HepG2 (cell line): ENCODE measurements around the gene PPP2R5D. TPM values are rescaled to one million over a fixed set of nuclear protein-coding genes. Genes with fewer than 3 reads are reported as not detected.

ENCODE experiments used
- ATF3 ChIP-seq: sonication (generic); formaldehyde crosslinking; IDR thresholded peaks from 2 replicates; pipeline ENCODE4 v1.4.0; 2020; ENCODE audit warnings: missing genetic modification reagents
- CBX5 ChIP-seq: sonication (generic); formaldehyde crosslinking; IDR thresholded peaks from 2 replicates; pipeline ENCODE4 v1.4.0; 2020; ENCODE audit warnings: missing genetic modification reagents, borderline replicate concordance
- DDIT3 ChIP-seq: sonication (generic); formaldehyde crosslinking; IDR thresholded peaks from 2 replicates; pipeline ENCODE4 v1.4.0; 2020; ENCODE audit warnings: mild to moderate bottlenecking, missing genetic modification reagents
- DRAP1 ChIP-seq: IDR thresholded peaks from 2 replicates; pipeline ENCODE4 v1.6.1; 2016; ENCODE audit warnings: missing genetic modification reagents, missing compliant biosample characterization
- GABPA ChIP-seq, 2 experiments: IDR thresholded peaks; 2 replicates each; pipeline ENCODE4 v1.6.1; 2011 to 2016; ENCODE audit warnings: low read depth in 2 of 2, low read length in 1 of 2, missing biosample characterization in 1 of 2, missing genetic modification characterization in 1 of 2
- GPBP1L1 ChIP-seq: sonication (generic); formaldehyde crosslinking; IDR thresholded peaks from 2 replicates; pipeline ENCODE4 v1.5.0; 2020; ENCODE audit warnings: mild to moderate bottlenecking, missing genetic modification reagents
- KAT8 ChIP-seq: IDR thresholded peaks from 2 replicates; pipeline ENCODE4 v1.6.1; 2016; ENCODE audit warnings: missing genetic modification reagents, missing compliant biosample characterization
- MED1 ChIP-seq: sonication (generic); formaldehyde crosslinking; IDR thresholded peaks from 2 replicates; pipeline ENCODE4 v1.4.0; 2020; ENCODE audit warnings: missing genetic modification reagents
- NCOA2 ChIP-seq: sonication (generic); formaldehyde crosslinking; IDR thresholded peaks from 2 replicates; pipeline ENCODE4 v1.8.0; 2022; ENCODE audit warnings: inconsistent platforms
- NFE2 ChIP-seq: sonication (generic); formaldehyde crosslinking; IDR thresholded peaks from 2 replicates; pipeline ENCODE4 v1.4.0; 2020; ENCODE audit warnings: missing genetic modification reagents
- RBFOX2 ChIP-seq: fragments of 200-400 bp; formaldehyde crosslinking; IDR thresholded peaks from 2 replicates; pipeline ENCODE4 v1.6.1; 2017; ENCODE audit warnings: low read depth, mild to moderate bottlenecking, low read length
- SAP130 ChIP-seq: IDR thresholded peaks from 2 replicates; pipeline ENCODE4 v1.6.1; 2016; ENCODE audit warnings: low read depth
- SSRP1 ChIP-seq: IDR thresholded peaks from 2 replicates; pipeline ENCODE4 v1.6.1; 2016; ENCODE audit warnings: control low read depth
- TBX2 ChIP-seq: sonication (generic); formaldehyde crosslinking; IDR thresholded peaks from 2 replicates; pipeline ENCODE4 v1.5.0; 2020; ENCODE audit warnings: missing genetic modification reagents, mild to moderate bottlenecking, borderline replicate concordance
- THAP7 ChIP-seq: sonication (generic); formaldehyde crosslinking; IDR thresholded peaks from 2 replicates; pipeline ENCODE4 v1.8.1; 2023; ENCODE audit warnings: mild to moderate bottlenecking, missing genetic modification reagents
- ZBTB2 ChIP-seq: sonication (generic); formaldehyde crosslinking; IDR thresholded peaks from 2 replicates; pipeline ENCODE4 v1.8.0; 2022; ENCODE audit warnings: low read depth, missing genetic modification reagents
- ZNF280D ChIP-seq: sonication (generic); formaldehyde crosslinking; IDR thresholded peaks from 2 replicates; pipeline ENCODE4 v1.5.1; 2020; ENCODE audit warnings: mild to moderate bottlenecking, missing genetic modification reagents
- ZNF350 ChIP-seq: sonication (generic); formaldehyde crosslinking; IDR thresholded peaks from 2 replicates; pipeline ENCODE4 v1.4.0; 2020; ENCODE audit warnings: mild to moderate bottlenecking, low read depth, missing genetic modification reagents, borderline replicate concordance
- ZNF562 ChIP-seq: sonication (generic); formaldehyde crosslinking; IDR thresholded peaks from 2 replicates; pipeline ENCODE4 v1.8.0; 2022; ENCODE audit warnings: missing genetic modification reagents, borderline replicate concordance
- ZNF614 ChIP-seq: IDR thresholded peaks from 2 replicates; pipeline ENCODE4 v1.6.1; 2018; ENCODE audit warnings: missing biosample characterization, missing genetic modification reagents, inconsistent platforms, borderline replicate concordance
- polyA plus RNA-seq, 8 experiments: library from polyadenylated mRNA; depleted of rRNA in 3 of 8; stranded (reverse) in 7 of 8; unstranded in 1 of 8; fragments of >200 nt; fragmentation: Illumina TruSeq in 4 of 8; extraction: Trizol in 4 of 8; gene quantifications; 2 replicates each; pipeline versions ENCODE4 v1.2.1 to v1.2.3, GENCODE V29; 2011 to 2016; ENCODE audit warnings: low read depth in 4 of 8, missing spikeins in 1 of 8, mixed read lengths in 1 of 8; ENCODE audit not compliant: insufficient read depth in 1 of 8
- total RNA-seq, 5 experiments: library from RNA; depleted of rRNA; stranded (reverse); fragments of >200 nt; fragmentation: Illumina TruSeq; extraction: Trizol; gene quantifications; 2 replicates each; pipeline ENCODE4 v1.2.3, GENCODE V29; 2016; ENCODE audit warnings: low read depth in 1 of 5

Gene PPP2R5D
- total and polyA plus RNA-seq, 2 of the 13 experiments (the other 11 are each of a cell fraction or from before 2014, with no cell fraction given): 53.7 to 60.4 TPM

GRCh38 chr6:42978839-42979522, 5.4 kb upstream of the PPP2R5D start, which contains the start of gene PEX6 (continued):
- TF ChIP-seq ATF3 (CRISPR knock-in tag): peak; percentile 40; the same call in 1 of the 2 replicates
- TF ChIP-seq KAT8: peak; percentile 94
- TF ChIP-seq SAP130 (CRISPR knock-in tag): peak; percentile 97
- TF ChIP-seq RBFOX2: peak; percentile 98
- TF ChIP-seq GABPA (IDR thresholded peaks at IDR 0.05; ENCODE audit: low read depth, low read length): peak; percentile 94
- TF ChIP-seq GABPA (CRISPR knock-in tag; IDR thresholded peaks at IDR 0.05; ENCODE audit: low read depth): peak; percentile 97
- no peak for TF ChIP-seq GPBP1L1 (CRISPR knock-in tag)
- no peak for TF ChIP-seq ZNF562 (CRISPR knock-in tag)
- TF ChIP-seq NFE2: 0 out of 2 replicates have a peak, but pooled peaks have one; percentile 25
- TF ChIP-seq ZBTB2: 0 out of 2 replicates have a peak, but pooled peaks have one; percentile 66
- TF ChIP-seq THAP7 (CRISPR knock-in tag): 0 out of 2 replicates have a peak, but pooled peaks have one; percentile 46
- peak; percentile 88 for TF ChIP-seq DRAP1 (CRISPR knock-in tag)
- peak; percentile 84; the same call in 1 of the 2 replicates for TF ChIP-seq ZNF350
- peak; percentile 96; the same call in 1 of the 2 replicates for TF ChIP-seq ZNF614 (CRISPR knock-in tag)
- peak; percentile 51; the same call in 1 of the 2 replicates for TF ChIP-seq ZNF280D
- peak; percentile 75; the same call in 1 of the 2 replicates for TF ChIP-seq CBX5 (CRISPR knock-in tag)
- TF ChIP-seq NCOA2 (CRISPR knock-in tag): peak; percentile 62; the same call in 1 of the 2 replicates
- no peak for TF ChIP-seq DDIT3 (CRISPR knock-in tag)
- peak; percentile 59; the same call in 1 of the 2 replicates for TF ChIP-seq MED1 (CRISPR knock-in tag)
- no peak for TF ChIP-seq SSRP1 (CRISPR knock-in tag)
- peak; percentile 65; the same call in 1 of the 2 replicates for TF ChIP-seq TBX2 (CRISPR knock-in tag)
